Gastroesophageal sphincter (tissue), 3 donors: Measurements from ENCODE around the gene RNF25.

ENCODE experiments used
- EP300 ChIP-seq: sonication (generic); formaldehyde crosslinking; IDR thresholded peaks from one replicate; pipeline ENCODE4 v1.6.1; 2017; ENCODE audit warnings: antibody characterized with exemption, mild to moderate bottlenecking
- POLR2A ChIP-seq, 2 donors: fragments of 450-650 bp; IDR thresholded peaks; one replicate each; pipeline ENCODE4 v1.6.1; 2017; ENCODE audit warnings: antibody characterized with exemption in 2 of 2, mild to moderate bottlenecking in 2 of 2, moderate library complexity in 1 of 2
- POLR2AphosphoS5 ChIP-seq: sonication (generic); formaldehyde crosslinking; IDR thresholded peaks from one replicate; pipeline ENCODE4 v1.6.1; 2017; ENCODE audit warnings: antibody characterized with exemption
- TF ChIP-seq, protein P1 (sequence below), 4 experiments: fragments of 200-600 bp in 2 of 4; fragments of 450-650 bp in 2 of 4; sonication (generic) in 1 of 4; IDR thresholded peaks; one replicate each; pipeline ENCODE4 v1.5.1; 2017 to 2019; ENCODE audit warnings: antibody characterized with exemption in 4 of 4, mild to moderate bottlenecking in 2 of 4, moderate library complexity in 2 of 4

DNA sequence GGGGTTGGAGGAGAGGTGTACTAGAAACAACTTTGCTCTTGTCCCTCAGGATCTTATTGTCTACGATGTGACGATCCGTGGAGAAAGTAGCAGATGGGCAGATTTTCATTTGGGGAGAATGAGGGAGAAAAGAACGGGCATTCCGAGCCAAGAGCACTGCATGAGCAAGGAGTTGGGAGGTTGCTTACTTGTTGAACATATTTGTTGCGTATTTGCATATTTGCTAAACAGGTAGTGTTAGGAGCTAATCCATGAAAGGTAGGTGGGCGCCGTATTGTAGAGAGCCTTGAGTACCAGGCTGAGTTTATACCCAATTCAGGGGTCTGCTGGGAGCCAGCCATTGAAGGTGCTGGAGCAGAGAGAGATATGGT lies 11.8 kb downstream of the RNF25 start:
- TF ChIP-seq, protein P1, sequence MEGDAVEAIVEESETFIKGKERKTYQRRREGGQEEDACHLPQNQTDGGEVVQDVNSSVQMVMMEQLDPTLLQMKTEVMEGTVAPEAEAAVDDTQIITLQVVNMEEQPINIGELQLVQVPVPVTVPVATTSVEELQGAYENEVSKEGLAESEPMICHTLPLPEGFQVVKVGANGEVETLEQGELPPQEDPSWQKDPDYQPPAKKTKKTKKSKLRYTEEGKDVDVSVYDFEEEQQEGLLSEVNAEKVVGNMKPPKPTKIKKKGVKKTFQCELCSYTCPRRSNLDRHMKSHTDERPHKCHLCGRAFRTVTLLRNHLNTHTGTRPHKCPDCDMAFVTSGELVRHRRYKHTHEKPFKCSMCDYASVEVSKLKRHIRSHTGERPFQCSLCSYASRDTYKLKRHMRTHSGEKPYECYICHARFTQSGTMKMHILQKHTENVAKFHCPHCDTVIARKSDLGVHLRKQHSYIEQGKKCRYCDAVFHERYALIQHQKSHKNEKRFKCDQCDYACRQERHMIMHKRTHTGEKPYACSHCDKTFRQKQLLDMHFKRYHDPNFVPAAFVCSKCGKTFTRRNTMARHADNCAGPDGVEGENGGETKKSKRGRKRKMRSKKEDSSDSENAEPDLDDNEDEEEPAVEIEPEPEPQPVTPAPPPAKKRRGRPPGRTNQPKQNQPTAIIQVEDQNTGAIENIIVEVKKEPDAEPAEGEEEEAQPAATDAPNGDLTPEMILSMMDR (IDR thresholded peaks at IDR 0.05), result no peak
- no peak for TF ChIP-seq EP300
- TF ChIP-seq POLR2AphosphoS5, result no peak
- no peak for TF ChIP-seq POLR2A (IDR thresholded peaks at IDR 0.05)
